ENCODE results near the gene SPRN.
A peak's percentile ranks its signal among the peaks of the same experiment; 100 is the strongest.
"Not testable (repeated sequence)": the region's sequence is repeated elsewhere in the genome, so short reads cannot be mapped to it uniquely, and the experiment has no call there.

The SPRN gene

DNA sequence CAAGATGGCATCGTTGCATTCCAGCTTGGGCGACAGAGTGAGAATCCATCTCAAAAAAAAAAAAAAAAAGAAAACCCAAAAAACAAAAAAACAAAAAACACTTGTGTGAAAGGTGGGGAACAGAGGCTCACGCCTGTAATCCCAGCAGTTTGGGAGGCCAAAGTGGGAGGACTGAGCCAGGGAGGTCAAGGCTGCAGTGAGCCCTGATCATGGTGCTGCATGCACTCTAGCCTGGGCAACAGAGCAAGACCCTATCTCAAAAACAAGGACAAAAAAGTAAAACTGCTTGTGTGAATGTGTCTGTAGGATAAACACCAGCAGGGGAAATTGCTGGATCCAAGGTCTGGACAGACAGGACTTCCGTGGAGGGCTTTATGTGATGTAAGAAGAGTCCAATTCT is 40.9 kb downstream of the SPRN start:
- DNase-seq, result no peak

DNA sequence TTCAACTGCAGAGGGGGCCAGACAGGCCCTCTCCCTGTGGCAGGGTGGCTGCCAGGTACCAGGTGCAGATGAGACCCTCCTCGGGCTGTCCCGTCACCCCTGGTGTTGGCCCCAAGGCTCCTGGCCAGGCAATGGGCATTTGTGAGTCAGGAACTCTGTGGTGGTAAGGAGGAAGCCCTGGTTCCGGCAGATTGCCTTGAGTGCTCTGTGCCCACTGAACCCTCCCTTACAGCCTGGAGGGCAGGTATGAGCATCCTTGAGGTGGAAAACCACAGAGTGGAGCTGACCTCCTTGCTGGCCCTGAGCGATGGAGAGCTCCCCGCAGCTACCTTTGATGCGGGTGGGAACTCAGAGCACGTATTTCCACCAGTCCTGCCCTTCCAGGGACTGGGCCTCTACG is 43.4 kb downstream of the SPRN start:
- DNase-seq, result no peak

DNA sequence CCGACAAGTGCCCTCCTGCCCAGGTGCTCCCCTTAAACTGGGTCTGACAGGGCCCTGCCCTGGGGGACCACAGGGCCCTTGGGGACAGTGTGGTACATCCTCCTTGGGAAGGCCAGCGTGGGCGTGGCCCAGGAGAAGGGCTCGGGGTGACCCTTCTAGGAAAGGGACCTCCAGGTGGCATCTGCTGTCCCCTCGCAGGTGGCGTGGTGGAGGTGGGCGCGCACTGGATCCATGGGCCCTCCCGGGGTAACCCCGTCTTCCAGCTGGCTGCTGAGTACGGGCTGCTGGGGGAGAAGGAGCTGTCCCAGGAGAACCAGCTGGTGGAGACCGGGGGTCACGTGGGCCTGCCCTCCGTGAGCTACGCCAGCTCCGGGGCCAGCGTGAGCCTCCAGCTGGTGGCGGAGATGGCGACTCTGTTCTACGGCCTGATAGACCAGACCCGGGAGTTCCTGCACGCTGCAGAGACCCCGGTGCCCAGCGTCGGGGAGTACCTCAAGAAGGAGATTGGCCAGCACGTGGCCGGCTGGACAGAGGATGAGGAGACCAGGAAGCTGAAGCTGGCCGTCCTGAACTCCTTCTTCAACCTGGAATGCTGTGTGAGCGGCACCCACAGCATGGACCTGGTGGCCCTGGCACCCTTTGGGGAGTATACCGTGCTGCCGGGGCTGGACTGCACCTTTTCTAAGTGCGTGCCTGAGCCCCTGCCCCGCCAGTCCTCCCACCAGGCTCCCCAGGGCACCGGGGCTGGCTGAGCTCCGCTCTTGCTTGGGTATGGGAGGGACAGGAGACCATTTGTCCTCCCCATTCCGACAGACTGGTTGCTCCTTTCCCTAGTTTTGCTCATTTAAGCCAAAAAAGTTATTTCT is 44.4 kb downstream of the SPRN start:
- DNase-seq, result no peak

DNA sequence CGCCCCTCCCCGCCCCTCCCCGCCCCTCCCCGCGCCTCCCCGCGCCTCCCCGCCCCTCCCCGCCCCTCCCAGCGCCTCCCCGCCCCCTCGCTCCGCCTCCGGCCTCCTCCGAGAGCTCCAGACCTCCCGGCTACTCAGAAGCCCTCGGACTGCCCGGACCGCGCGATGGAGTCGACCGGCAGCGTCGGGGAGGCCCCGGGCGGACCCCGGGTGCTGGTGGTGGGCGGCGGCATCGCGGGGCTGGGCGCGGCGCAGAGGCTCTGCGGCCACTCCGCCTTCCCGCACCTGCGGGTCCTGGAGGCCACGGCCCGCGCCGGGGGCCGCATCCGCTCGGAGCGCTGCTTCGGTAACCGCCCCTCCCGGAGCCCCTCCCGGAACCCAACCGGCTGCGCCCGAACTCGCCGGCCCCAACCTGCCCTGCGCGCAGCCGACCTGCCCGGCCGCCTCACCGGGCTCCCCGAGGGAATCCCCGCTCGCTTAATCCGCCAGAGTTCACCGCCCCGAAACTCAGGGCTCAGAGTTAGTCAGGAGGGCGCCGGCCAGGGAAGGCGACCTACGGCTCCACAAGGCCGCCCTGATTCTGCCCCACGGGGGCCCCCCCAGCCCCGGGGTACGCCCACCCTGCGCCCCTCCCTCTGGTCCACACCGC is 45.1 kb downstream of the SPRN start, which contains the start of gene PAOX:
PAOX (plus strand) TSS at position 111 of the 649 bp plus-strand sequence; CDS start at position 166, 55 bp downstream.
- DNase-seq, result no peak

DNA sequence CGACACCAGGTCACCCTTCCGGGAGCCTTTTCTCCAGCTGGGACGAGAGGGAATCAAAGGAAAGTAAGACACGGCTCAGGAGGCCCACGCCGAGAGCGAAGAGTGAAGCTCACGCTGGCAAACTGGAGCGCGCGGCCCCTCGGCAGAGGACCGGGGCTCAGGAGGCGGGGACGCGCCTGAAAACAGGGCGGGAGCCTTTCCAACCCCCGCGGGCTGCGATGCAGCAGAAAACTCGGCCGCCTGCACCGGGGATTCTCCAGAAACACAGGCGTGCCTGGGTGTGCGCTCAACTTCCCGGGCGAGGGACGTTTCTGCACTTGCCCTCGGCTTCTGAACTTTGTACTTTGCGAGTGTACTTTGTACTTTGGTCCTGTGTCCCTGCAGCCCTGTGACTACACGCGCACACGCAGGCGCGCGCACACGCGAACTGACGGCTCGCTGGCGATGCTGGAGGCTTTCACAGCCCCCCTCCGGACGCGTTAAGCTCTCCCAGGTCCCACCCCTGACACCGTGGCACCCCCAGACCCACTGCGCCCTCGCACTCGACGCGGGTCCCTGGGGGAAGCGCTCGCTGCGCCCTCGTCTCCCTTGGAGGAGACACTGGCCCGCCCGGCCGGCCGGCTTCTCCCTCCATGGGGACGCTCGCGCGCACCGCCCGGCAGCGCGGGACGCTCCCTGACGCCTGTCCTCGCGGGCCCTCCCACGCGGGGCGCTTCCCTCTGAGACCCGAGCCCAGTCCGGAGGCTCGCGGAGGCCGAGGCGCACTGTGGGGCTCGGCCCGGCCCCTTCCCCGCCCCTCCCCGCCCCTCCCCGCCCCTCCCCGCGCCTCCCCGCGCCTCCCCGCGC is 46.0 kb downstream of the SPRN start:
- DNase-seq, result no peak

DNA sequence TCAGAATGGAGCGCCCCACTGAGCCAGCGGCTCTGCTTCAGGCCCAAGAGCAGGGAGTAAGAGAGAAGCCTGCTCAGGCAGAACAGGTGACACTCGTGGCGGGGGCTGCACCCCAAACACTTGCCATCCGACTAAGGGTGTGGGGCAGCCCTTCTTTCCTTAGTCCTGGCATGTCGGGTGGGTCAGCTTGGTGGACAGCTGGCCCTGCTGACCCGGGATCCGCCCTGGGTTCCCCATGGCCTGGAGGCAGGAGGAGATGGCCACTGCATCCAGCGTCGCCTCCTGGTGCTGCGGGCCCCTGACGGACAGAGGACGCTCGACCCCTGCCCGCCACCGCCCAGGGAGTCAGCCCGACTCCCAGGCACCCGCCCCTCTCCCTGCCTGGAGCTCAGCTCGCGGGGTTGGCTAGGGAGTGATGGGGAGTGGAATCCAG is 46.6 kb downstream of the SPRN start:
- DNase-seq, result no peak

DNA sequence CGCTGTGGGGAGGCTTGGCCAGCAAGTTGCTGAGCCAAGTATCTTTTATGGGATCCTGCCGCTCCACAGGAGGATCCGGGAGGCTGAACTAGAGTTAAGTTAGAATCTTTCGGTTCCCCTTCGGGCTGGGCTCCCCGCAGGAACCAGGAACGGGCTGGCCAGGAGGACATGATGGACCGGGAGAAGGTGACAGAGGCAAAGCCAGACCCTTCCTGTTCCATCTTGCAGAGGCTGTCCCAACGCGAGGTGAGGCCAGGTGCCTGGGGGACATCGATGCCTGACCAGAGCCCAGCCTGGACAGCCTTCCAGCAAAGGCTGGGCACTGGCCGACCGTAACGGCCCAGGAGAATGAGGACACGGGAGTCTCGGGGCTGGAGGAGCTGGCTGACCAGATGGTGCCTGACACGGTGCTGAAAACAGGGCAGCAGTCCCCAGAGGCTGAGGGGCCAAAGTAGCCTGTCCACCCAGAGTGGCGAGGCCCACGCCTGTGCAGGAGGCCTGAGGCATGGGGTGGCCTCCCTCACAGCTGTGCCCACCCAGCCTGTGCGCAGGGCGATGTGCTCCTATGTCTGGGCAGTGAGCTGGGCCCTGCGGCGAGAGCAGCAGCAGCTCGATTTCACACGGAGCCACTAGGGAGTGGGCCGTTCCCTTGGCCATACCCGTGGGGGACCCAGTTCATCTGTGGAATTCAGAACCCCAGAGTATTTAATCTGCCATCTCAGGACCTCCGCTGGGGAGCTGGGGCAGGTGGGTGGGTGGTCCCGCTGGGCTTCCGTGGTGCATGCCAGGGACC is 47.2 kb downstream of the SPRN start:
- no peak for DNase-seq

DNA sequence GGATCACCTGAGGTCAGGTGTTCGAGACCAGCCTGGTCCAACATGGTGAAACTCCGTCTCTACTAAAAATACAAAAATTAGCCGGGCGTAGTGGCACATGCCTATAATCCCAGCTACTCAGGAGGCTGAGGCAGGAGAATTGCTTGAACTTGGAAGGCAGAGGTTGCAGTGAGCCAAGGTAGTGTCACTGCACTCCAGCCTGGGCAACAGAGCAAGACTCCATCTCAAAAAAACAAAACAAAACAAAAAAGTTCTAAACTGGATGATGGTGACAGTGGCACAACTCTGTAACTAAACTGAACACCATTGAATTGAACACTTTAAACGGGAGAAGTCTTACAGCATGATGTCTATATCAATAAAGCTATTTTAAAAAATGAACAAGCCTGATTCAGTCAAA is 48.2 kb downstream of the SPRN start:
- DNase-seq, result not testable (repeated sequence)

DNA sequence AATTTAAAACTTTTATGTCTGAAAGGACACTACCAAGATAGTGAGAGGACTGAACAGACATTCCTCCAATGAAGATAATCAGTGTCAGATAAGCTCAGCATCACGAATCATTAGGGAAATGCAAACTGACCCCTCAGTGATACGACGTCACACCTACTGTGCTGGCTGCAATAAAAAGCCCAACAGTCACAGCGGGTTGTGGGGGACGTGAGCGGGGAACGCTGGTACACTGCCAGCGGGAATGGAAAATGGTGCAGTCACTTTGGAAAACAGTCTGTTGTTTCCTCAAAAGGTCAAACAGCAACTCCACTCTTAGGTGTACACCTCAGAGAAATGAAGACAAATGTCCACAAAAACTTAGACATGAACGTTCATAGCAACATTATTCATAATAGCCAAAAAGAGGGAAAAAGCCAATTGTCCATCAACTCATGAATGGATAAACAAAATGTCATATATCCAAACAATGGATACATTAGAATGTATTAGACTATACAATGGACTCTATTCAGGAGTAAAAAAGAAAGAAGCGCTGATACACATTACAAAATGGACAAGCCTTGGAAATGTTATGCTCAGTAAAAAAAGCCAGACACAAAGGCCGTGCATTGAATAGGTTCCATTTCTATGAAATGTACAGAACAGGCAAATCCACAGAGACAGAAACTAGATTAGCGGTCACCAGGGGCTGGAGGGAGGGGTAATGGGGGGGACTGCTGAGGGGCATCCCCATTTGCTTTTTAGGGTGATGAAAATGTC is 48.9 kb downstream of the SPRN start:
- no peak for DNase-seq

DNA sequence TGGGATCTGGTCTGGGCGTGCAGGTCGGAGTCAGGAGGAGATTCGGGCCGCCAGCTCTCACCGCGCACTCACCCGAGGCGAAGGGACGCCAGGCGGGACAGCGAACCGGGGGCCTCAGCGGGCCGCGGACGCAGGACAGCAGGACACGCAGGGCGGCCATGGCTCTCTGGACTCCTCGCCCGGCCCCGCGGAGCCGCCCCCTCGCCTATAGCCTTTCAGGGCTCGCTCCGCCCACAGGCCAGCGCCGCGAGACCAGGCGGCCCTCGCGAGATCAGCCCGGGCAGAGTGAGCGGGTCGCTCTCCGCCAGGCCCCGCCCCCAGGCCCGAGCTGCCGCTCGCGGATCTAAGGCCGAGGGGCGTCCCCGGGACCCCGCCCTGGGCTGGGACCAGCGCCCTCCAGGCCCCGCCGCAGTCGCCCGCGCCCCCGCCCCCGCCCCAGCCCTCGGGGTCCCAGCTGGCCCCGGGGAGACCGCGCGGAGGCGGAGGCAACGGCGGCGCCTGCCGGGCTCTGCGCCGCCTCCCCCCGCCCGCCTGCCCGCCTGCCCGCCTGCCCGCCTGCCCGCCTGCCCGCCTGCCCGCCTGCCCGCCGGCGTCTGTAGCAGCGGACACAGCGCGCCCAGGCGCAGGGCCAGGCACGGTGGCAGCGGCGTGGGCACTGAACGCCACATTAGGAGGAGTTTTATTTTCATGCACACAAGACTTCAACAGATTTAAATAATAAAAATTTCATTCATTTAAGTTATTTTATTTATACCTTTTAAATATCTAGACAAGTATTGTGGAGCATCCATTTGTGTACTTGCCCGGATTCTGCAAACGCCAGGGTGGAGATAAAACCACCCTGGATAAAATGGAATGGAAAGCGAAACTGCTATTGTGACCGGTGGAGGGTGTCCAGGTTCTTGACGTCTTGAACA is 51.0 kb downstream of the SPRN start, which contains the start of gene ECHS1:
ECHS1 (minus strand) TSS at position 181 of the 917 bp plus-strand sequence; CDS start at position 160, 21 bp downstream.
- peak; percentile 67 for DNase-seq

DNA sequence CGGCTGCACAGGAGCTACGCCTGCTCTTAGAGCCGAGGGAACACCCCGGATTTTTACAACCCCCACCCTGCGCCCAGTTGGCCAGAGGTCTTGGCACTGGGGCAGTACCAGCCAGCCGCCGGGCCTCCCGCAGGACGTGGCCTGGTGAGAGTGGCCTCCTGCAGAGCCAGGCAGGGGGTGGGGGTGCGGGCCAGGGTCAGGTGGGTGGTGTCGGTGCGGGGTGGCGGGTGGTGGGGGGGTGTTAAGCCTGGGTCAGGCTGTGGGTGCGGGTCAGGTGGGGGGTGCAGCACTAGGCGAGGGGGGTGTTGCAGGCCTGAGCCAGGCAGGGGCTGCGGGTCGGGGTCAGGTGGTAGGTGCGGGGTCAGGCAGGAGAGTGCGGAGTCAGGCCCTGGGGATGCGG is 51.9 kb downstream of the SPRN start:
- no peak for DNase-seq
